ENCODE results near the gene MICOS13.

MICOS13 gene

GRCh38 chr19:5697022-5697889, 16.9 kb upstream of the MICOS13 start:
- no peaks in the 10 kb centered on the region for H3F3A ChIP-seq (ENCODE audit: low read depth)
- H3K36me3 ChIP-seq (ENCODE audit: insufficient read depth, low read length): peaks cover 71% of the 10 kb centered on the region; the same call in 1 of the 2 replicates
- H3K4me2 ChIP-seq (ENCODE audit: low read depth, low read length, poor library complexity, severe bottlenecking): no peak overlapping the region

GRCh38 chr19:5696196-5697021, 16.1 kb upstream of the MICOS13 start:
- H3K4me1 ChIP-seq (ENCODE audit: insufficient read depth, low read length, poor library complexity, severe bottlenecking): peaks cover 8% of the 10 kb centered on the region
- H4K20me1 ChIP-seq (ENCODE audit: insufficient read depth, low read length, poor library complexity, severe bottlenecking): peaks cover 50% of the 10 kb centered on the region
- peaks cover 79% of the 10 kb centered on the region; the same call in 1 of the 2 replicates for H3K36me3 ChIP-seq (ENCODE audit: insufficient read depth, low read length)
- no peak overlapping the region for H3K4me3 ChIP-seq (ENCODE audit: low read length, poor library complexity, severe bottlenecking)
- no peak overlapping the region for H2AFZ ChIP-seq (ENCODE audit: low read length)
- H3F3A ChIP-seq (ENCODE audit: low read depth): no peaks in the 10 kb centered on the region
- no peaks in the 10 kb centered on the region for H3K9me2 ChIP-seq (replicated peaks; ENCODE audit: low read depth, low read length)
- H3K4me2 ChIP-seq (ENCODE audit: low read depth, low read length, poor library complexity, severe bottlenecking): no peak overlapping the region
- H3K27me3 ChIP-seq (ENCODE audit: insufficient read depth, low read length, poor library complexity, severe bottlenecking): no peaks in the 10 kb centered on the region
- no peaks in the 10 kb centered on the region for H3K9me3 ChIP-seq (ENCODE audit: insufficient read depth, low read depth, low read length)
- H3K79me2 ChIP-seq (ENCODE audit: insufficient read depth, low read length): peaks cover 50% of the 10 kb centered on the region
- TF ChIP-seq EZH2phosphoT487 (IDR thresholded peaks at IDR 0.05; ENCODE audit: borderline replicate concordance) (no peak), CTCF (conservative IDR thresholded peaks at IDR 0.05; ENCODE audit: low read length) (no peak)
- no peak overlapping the region for H3K9ac ChIP-seq (ENCODE audit: low read depth, low read length, poor library complexity, severe bottlenecking)

More at GRCh38 chr19:5697022-5697889, 16.9 kb upstream of the MICOS13 start:
- Histone ChIP-seq H3K4me3 (ENCODE audit: low read length, poor library complexity, severe bottlenecking) (no peak overlapping the region), H3K9ac (ENCODE audit: low read depth, low read length, poor library complexity, severe bottlenecking) (no peak overlapping the region), H2AFZ (ENCODE audit: low read length) (no peak overlapping the region), H3K4me1 (ENCODE audit: insufficient read depth, low read length, poor library complexity, severe bottlenecking) (peaks cover 4% of the 10 kb centered on the region), H3K9me2 (replicated peaks; ENCODE audit: low read depth, low read length) (no peaks in the 10 kb centered on the region), H4K20me1 (ENCODE audit: insufficient read depth, low read length, poor library complexity, severe bottlenecking) (peaks cover 42% of the 10 kb centered on the region), H3K79me2 (ENCODE audit: insufficient read depth, low read length) (peaks cover 41% of the 10 kb centered on the region), H3K27me3 (ENCODE audit: insufficient read depth, low read length, poor library complexity, severe bottlenecking) (no peaks in the 10 kb centered on the region), H3K9me3 (ENCODE audit: insufficient read depth, low read depth, low read length) (no peaks in the 10 kb centered on the region)
- TF ChIP-seq CTCF (conservative IDR thresholded peaks at IDR 0.05; ENCODE audit: low read length) (no peak), EZH2phosphoT487 (IDR thresholded peaks at IDR 0.05; ENCODE audit: borderline replicate concordance) (no peak)

- Histone ChIP-seq H3K4me3 (ENCODE audit: low read length, poor library complexity, severe bottlenecking) (no peak overlapping the region), H2AFZ (ENCODE audit: low read length) (no peak overlapping the region), H3K9me3 (ENCODE audit: insufficient read depth, low read depth, low read length) (no peaks in the 10 kb centered on the region), H3K4me2 (ENCODE audit: low read depth, low read length, poor library complexity, severe bottlenecking) (no peak overlapping the region), H3K79me2 (ENCODE audit: insufficient read depth, low read length) (peaks cover 56% of the 10 kb centered on the region), H3K9ac (ENCODE audit: low read depth, low read length, poor library complexity, severe bottlenecking) (no peak overlapping the region), H3K4me1 (ENCODE audit: insufficient read depth, low read length, poor library complexity, severe bottlenecking) (peaks cover 8% of the 10 kb centered on the region), H3K36me3 (ENCODE audit: insufficient read depth, low read length) (peaks cover 81% of the 10 kb centered on the region; the same call in 1 of the 2 replicates), H3F3A (ENCODE audit: low read depth) (no peaks in the 10 kb centered on the region), H3K27me3 (ENCODE audit: insufficient read depth, low read length, poor library complexity, severe bottlenecking) (peaks cover 2% of the 10 kb centered on the region), H3K9me2 (replicated peaks; ENCODE audit: low read depth, low read length) (no peaks in the 10 kb centered on the region), H4K20me1 (ENCODE audit: insufficient read depth, low read length, poor library complexity, severe bottlenecking) (peaks cover 57% of the 10 kb centered on the region)
- no peak for TF ChIP-seq CTCF (conservative IDR thresholded peaks at IDR 0.05; ENCODE audit: low read length)
- TF ChIP-seq EZH2phosphoT487 (IDR thresholded peaks at IDR 0.05; ENCODE audit: borderline replicate concordance): no peak
Measured at GRCh38 chr19:5695649-5696195, 15.4 kb upstream of the MICOS13 start.
